GM19238 (cell line): Measurements from ENCODE around the gene PLAC8.
A peak's percentile ranks its signal among the peaks of the same experiment; 100 is the strongest.
"Not testable (repeated sequence)": the region's sequence is repeated elsewhere in the genome, so short reads cannot be mapped to it uniquely, and the experiment has no call there.

Experiments used
- DNase-seq: peaks from one replicate; pipeline ENCODE4 v3.0.0; 2011; ENCODE audit warnings: low spot score; ENCODE audit not compliant: insufficient read length

PLAC8 gene

GRCh38 chr4:83114576-83114975, at the start of gene PLAC8:
TSS of gene PLAC8 (minus strand) at chr4:83114729. CDS start at chr4:83107921, 6,808 bp downstream.
- peak; percentile 17 for DNase-seq

- DNase-seq: no peak
Measured at GRCh38 chr4:83153417-83153816, 38.9 kb upstream of the PLAC8 start.

- DNase-seq: no peak
Measured at GRCh38 chr4:83152746-83153145, 38.2 kb upstream of the PLAC8 start.

GRCh38 chr4:83151651-83152050, 37.1 kb upstream of the PLAC8 start:
- DNase-seq: no peak

- DNase-seq: no peak
Measured at GRCh38 chr4:83150653-83151330, 36.3 kb upstream of the PLAC8 start.

GRCh38 chr4:83149865-83150652, 35.5 kb upstream of the PLAC8 start:
- no peak for DNase-seq

DNA sequence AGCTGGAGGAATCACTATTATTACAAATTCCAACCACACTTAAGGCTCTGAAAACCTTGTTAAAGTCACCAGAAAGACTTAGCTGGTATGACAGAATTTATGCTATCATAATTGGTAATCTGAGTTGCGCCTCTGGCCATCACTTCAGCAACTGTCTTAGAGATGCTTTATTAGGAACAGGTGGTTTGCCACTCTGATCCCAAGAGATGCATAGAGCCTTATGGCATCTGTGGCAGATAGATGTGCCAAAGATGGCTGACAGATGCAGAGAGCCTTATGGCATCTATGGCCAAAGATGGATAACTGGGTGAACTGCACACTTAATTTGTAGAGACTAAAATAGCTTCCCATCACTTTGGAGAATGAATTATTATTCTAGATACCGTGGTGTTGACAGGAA, 32.3 kb upstream of the PLAC8 start:
- DNase-seq: no peak

DNA sequence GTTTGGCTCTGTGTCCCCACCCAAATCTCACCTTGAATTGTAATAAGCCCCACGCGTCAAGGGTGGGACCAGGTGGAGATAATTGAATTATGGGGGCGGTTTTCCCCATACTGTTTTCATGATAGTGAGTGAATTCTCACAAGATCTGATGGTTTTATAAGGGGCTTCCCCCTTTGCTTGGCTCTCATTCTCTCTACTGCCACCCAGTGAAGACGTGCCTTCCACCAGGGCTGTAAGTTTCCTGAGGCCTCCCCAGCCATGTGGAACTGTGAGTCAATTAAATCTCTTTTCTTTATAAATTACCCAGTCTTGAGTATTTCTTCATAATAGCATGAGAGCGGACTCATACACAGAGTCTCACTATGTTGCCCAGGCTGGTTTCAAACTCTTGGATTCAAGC, 31.2 kb upstream of the PLAC8 start:
- DNase-seq: not testable (repeated sequence)

DNA sequence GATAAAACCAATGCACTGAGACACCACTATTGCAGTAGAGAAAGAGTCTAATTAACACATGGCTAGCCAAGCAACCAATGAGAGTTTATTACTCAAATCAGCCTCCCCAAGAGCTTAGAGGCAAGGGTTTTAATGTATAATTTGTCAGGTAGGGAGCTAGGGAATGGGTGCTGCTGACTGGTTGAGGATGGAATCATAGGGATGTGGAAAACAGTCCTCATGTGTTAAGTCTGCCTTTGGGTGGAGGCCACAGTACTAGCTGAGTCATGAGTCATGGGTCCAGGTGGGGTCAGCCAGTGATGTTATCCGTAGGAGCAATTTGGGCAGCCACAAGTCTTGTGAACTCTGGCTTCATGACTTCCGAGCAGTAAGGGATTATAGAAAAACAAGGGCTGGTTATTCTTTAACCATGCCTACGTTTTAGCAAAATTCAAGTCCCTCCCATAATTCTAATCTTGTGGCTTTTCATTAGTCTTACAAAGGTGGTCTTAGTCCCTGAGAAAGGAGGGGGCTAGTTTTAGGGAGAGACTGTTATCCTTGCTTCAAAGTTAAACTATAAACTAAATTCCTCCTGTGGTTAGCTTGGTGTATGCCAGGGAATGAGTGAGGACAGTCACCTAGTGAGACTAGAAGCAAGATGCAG, 25.1 kb upstream of the PLAC8 start:
- no peak for DNase-seq

GRCh38 chr4:83138946-83139345, 24.4 kb upstream of the PLAC8 start:
- DNase-seq: no peak

DNA sequence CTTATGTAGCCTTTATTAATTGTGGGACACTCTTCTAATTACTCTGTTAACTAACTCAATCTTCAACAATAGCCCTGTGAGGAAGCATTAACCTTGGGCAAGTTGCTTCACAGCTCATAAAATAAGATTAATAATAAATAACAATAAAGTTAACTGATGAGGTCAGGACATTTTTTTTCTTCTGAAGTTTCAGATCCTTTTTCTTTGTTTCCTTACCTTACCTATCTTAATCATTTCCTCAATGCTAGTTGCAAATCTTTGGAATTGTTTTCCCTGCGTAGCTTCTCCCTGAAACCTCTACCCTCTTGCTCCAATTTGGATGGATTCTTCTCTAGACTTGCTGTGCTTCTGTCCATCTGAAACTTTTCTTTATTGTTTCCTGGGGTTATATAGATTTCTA, 17.5 kb upstream of the PLAC8 start:
- DNase-seq: no peak

- no peak for DNase-seq
Measured at GRCh38 chr4:83129264-83129663, 14.7 kb upstream of the PLAC8 start.

- no peak for DNase-seq
Measured at GRCh38 chr4:83128240-83128929, 13.9 kb upstream of the PLAC8 start.

- no peak for DNase-seq
Measured at GRCh38 chr4:83125738-83126141, 11.2 kb upstream of the PLAC8 start.

- DNase-seq: no peak
Measured at GRCh38 chr4:83124111-83124780, 9.7 kb upstream of the PLAC8 start.

- DNase-seq: no peak
Measured at GRCh38 chr4:83121246-83121645, 6.7 kb upstream of the PLAC8 start.

DNA sequence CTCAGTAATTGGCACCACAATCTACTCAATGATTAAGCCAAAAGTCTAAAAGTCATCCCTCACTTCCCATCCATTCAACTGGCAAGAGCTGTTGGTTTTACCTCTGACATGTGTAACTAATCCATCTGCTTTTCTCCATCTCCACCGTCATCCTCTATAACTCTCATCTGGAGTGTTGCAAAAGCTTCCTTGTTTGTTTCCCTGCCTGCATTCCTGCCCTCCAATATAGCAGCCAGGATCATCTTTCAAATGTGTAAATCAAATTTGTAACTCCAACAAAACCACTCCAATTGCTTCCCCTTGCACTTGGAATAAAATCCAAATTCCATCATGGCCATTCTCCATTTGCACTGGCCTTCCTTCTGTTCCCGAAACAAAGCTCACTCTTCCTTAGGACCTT, 4.3 kb upstream of the PLAC8 start:
- no peak for DNase-seq

DNA sequence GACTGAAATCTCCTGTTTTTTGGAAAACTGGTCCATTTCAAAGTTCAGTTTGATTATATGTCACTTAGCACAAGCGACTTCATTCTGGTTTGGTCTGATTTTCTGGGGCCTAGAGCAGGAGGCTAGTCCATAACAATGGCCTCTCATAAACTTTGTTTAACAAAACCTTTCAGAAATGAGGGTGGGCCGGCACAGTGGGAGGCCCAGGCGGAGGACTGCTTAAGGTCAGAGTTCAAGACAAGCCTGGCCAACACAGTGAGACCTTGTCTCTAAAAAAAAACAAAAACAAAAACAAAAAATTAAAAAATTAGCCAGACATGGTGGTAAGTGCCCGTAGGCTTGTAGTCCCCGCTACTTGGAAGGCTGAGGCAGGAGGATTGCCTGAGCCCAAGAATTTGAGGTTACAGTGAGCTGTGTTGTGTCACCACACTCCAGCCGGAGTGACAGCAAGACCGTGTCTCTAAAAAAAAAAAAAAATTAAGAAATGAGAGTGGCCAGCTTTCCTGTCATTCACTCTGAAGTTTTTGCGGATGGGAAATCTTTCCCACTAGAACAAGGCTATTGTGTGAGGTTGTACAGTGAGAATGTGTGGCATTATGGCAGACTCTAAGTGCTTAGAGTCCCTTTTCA, 1.2 kb upstream of the PLAC8 start:
- no peak for DNase-seq

DNA sequence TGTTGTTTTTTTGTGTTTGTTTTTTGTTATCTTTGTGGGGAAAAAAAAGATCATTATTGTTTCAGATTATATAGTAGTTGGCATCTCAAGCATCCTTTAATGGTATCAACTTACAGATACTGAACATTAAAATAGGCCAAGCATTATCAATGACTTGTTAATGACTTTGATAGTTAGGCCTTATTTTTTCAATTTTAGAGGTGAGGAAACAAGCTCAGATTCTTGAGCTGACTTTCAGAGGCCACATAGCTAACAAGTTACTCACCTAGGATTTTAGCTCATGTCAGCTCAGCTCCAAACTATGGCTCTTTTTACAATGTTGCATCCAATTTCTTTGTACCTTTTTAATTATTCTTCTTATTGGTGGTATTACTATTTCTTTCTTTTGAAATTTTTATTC, 471 bp upstream of the PLAC8 start:
- DNase-seq: no peak

GRCh38 chr4:83113429-83113786, 1.1 kb downstream of the PLAC8 start:
- DNase-seq: no peak
